Femur (tissue), 1 donor: Measurements from ENCODE around the gene BCR.
A peak's percentile ranks its signal among the peaks of the same experiment; 100 is the strongest.

Source experiments
- DNase-seq: peaks from one replicate; pipeline ENCODE4 v3.0.0-alpha.2; 2017

The BCR gene

GRCh38 chr22:23246982-23247766, 66.9 kb downstream of the BCR start:
- DNase-seq: no peak

GRCh38 chr22:23248583-23248982, 68.3 kb downstream of the BCR start:
- no peak for DNase-seq

GRCh38 chr22:23250056-23250784, 69.9 kb downstream of the BCR start:
- no peak for DNase-seq

- no peak for DNase-seq
Measured at GRCh38 chr22:23250785-23251363, 70.6 kb downstream of the BCR start.

GRCh38 chr22:23251445-23252093, 71.3 kb downstream of the BCR start:
- DNase-seq: no peak

GRCh38 chr22:23253475-23254055, 73.3 kb downstream of the BCR start:
- DNase-seq: no peak

GRCh38 chr22:23255506-23256170, 75.3 kb downstream of the BCR start:
- peak; percentile 51 for DNase-seq

GRCh38 chr22:23256171-23256932, 76.0 kb downstream of the BCR start:
- DNase-seq: no peak

- peak; percentile 79 for DNase-seq
Measured at GRCh38 chr22:23256986-23257888, 76.9 kb downstream of the BCR start.

GRCh38 chr22:23257889-23258825, 77.8 kb downstream of the BCR start:
- DNase-seq: no peak

GRCh38 chr22:23258826-23259170, 78.5 kb downstream of the BCR start:
- no peak for DNase-seq

GRCh38 chr22:23259916-23260644, 79.8 kb downstream of the BCR start:
- DNase-seq: no peak

GRCh38 chr22:23260645-23261581, 80.6 kb downstream of the BCR start:
- no peak for DNase-seq

- DNase-seq: no peak
Measured at GRCh38 chr22:23261900-23262450, 81.7 kb downstream of the BCR start.

GRCh38 chr22:23262518-23263332, 82.4 kb downstream of the BCR start:
- DNase-seq: no peak
